H54 (cell line): ENCODE data around the gene AGAP1.

Experiments used
- DNase-seq: peaks from one replicate; pipeline ENCODE4 v3.0.0; 2011; ENCODE audit warnings: low spot score, mixed read lengths; ENCODE audit not compliant: insufficient read length
- FAIRE-seq: peaks from 3 replicates; lab custom pipeline; 2011; peaks lifted over from hg19 to GRCh38; lab: Jason Lieb, UNC
- POLR2A ChIP-seq: IDR thresholded peaks from 2 replicates; pipeline ENCODE4 v1.6.1; 2011; ENCODE audit warnings: low read depth, mild to moderate bottlenecking, low read length

The AGAP1 gene

GRCh38 chr2:236114959-236115358 is 621.1 kb downstream of the AGAP1 start:
- TF ChIP-seq POLR2A = no peak
- FAIRE-seq (no peak), DNase-seq (no peak)

GRCh38 chr2:236117401-236117800 is 623.6 kb downstream of the AGAP1 start:
- FAIRE-seq (no peak), DNase-seq (no peak)
- no peak for TF ChIP-seq POLR2A

- no peak for TF ChIP-seq POLR2A
Measured at GRCh38 chr2:236117861-236118269, 624.0 kb downstream of the AGAP1 start.

GRCh38 chr2:236119003-236119402 is 625.2 kb downstream of the AGAP1 start:
- FAIRE-seq (no peak), DNase-seq (no peak)
- no peak for TF ChIP-seq POLR2A

More at GRCh38 chr2:236117861-236118269, 624.0 kb downstream of the AGAP1 start:
- no peak for FAIRE-seq
- DNase-seq = no peak

- DNase-seq (no peak), FAIRE-seq (no peak)
- TF ChIP-seq POLR2A = no peak
Measured at GRCh38 chr2:236119476-236119875, 625.6 kb downstream of the AGAP1 start.

- no peak for FAIRE-seq
- no peak for DNase-seq
- no peak for TF ChIP-seq POLR2A
Measured at GRCh38 chr2:236120141-236120601, 626.3 kb downstream of the AGAP1 start.

GRCh38 chr2:236120829-236121228 is 627.0 kb downstream of the AGAP1 start:
- no peak for FAIRE-seq
- DNase-seq = no peak
- TF ChIP-seq POLR2A = no peak

GRCh38 chr2:236121546-236121945 is 627.7 kb downstream of the AGAP1 start:
- no peak for FAIRE-seq
- DNase-seq = no peak
- no peak for TF ChIP-seq POLR2A

GRCh38 chr2:236122236-236122635 is 628.4 kb downstream of the AGAP1 start:
- FAIRE-seq (no peak), DNase-seq (no peak)
- TF ChIP-seq POLR2A = no peak

GRCh38 chr2:236123716-236124115 is 629.9 kb downstream of the AGAP1 start:
- FAIRE-seq (no peak), DNase-seq (no peak)
- TF ChIP-seq POLR2A = no peak

GRCh38 chr2:236124182-236124893 is 630.5 kb downstream of the AGAP1 start:
- no peak for DNase-seq
- no peak for TF ChIP-seq POLR2A
- FAIRE-seq = no peak

GRCh38 chr2:236125541-236125940 is 631.7 kb downstream of the AGAP1 start:
- no peak for FAIRE-seq
- no peak for TF ChIP-seq POLR2A
- no peak for DNase-seq

- TF ChIP-seq POLR2A = no peak
- FAIRE-seq = no peak
Measured at GRCh38 chr2:236127010-236127409, 633.2 kb downstream of the AGAP1 start.

GRCh38 chr2:236128321-236128720 is 634.5 kb downstream of the AGAP1 start:
- no peak for TF ChIP-seq POLR2A
- DNase-seq = no peak
- FAIRE-seq = no peak

More at GRCh38 chr2:236127010-236127409, 633.2 kb downstream of the AGAP1 start:
- DNase-seq = no peak

- FAIRE-seq (no peak), DNase-seq (no peak)
- TF ChIP-seq POLR2A = no peak
Measured at GRCh38 chr2:236129935-236130334, 636.1 kb downstream of the AGAP1 start.
